ENCODE data around the gene TNNI2.

Gene TNNI2

DNA sequence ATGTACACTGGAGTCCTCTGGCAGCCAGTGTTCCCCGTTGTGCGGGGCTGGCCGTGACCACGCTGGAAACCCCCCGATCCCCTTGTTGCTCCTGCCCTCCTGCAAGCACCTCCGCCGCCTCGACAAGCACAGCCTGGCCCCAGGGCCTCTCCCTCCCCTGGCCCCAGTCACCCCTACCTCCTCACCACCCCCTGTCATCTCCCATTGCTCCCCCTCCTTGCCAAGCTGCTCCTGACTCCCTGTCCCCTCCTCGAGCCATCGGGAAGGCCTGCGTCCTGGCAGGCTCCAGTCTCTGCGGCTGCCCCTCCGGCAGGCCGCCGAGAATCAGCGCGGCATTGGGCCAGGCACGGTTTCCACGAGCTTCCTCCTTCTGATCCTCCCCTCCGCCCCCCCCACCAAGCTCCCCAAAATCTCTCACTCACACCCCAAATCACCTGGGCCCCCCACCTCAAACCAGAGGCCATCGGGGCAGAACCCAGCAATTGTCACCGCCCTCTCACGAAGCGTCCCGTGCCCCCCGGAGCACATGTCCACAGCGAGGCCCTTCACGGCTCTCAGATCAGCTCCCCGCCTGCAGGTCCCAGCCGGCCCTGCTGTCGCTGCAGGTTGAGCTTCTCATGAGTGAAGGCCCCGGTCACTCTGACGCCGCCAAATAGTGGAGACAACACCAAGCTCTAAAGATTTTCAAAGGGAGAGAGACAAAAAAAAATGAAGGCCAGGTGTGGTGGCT is 8.4 kb downstream of the TNNI2 start:
- DNase-seq = no peak

- no peak for DNase-seq
Measured at GRCh38 chr11:1847926-1848639, 9.3 kb downstream of the TNNI2 start.

DNA sequence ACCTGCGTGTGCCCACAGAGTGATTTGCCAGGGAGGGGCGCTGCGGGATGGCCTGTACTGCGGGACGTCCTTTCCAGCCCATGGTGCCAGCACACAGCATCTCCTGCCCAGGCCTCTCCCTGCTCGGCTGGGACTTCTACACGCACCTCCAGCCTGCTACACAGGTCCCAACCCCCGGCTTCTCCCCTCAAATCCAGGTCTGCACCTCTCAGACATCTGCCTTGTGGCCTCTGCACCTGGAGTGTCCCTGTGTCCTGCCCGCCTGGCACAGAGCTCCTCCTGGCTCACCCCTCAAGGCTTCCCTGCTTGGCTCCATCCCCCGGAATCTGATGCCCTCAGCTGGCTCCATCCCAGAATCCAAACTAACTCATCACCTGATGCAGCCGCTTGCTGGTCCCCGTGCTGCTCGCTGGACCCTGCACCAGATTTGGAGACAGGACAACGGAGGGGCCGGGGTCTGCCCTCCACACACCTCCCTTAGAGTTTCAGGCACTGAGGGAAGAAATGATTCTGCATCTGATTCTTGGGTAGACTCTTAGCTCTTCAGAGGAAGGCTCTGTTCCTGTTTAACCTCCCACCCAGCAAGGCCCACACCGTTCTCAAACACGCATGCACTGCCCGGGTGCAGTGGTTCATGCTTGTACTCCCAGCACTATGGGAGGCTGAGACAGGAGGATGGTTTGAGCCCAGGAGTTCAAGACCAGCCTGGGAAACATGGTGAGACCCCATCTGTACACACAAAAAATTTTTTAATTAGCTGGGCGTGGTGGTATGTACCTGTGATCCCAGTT is 10.1 kb downstream of the TNNI2 start:
- no peak for DNase-seq

- DNase-seq = no peak
Measured at GRCh38 chr11:1851468-1852180, 12.8 kb downstream of the TNNI2 start.

DNA sequence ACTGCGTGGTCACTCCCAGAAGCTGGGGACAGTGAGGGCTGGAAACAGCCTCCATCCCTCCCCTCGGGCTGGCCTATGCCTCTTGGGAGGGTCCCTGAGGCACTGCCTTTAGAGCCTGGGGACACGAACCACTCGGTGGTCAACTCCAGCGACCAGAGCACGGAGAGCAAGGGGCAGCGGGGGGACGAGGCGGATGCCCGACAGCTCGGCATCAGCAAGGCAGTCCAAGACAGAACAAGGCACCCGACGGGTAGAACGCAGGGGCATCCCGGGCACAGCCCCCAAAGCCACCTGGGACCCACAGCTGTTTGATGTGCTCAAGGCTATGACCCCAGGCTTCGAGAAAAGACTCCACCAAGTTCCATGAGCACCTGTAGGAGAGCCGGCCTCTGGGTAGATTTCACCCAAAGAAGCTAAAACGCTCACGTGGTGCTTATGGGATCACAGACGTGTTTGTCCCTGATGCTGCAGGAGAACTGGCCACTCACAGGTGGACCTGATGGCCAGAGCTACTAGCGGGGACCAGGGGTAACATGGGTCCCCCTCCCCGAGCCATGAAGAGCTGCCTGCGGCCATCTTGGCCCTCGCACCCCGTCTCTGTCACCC is 13.6 kb downstream of the TNNI2 start:
- no peak for DNase-seq

- DNase-seq = no peak
Measured at GRCh38 chr11:1852877-1853276, 14.1 kb downstream of the TNNI2 start, which contains the start of gene LSP1. LSP1 (plus strand) TSS chr11:1853084; CDS start chr11:1853145, 61 bp downstream.

DNA sequence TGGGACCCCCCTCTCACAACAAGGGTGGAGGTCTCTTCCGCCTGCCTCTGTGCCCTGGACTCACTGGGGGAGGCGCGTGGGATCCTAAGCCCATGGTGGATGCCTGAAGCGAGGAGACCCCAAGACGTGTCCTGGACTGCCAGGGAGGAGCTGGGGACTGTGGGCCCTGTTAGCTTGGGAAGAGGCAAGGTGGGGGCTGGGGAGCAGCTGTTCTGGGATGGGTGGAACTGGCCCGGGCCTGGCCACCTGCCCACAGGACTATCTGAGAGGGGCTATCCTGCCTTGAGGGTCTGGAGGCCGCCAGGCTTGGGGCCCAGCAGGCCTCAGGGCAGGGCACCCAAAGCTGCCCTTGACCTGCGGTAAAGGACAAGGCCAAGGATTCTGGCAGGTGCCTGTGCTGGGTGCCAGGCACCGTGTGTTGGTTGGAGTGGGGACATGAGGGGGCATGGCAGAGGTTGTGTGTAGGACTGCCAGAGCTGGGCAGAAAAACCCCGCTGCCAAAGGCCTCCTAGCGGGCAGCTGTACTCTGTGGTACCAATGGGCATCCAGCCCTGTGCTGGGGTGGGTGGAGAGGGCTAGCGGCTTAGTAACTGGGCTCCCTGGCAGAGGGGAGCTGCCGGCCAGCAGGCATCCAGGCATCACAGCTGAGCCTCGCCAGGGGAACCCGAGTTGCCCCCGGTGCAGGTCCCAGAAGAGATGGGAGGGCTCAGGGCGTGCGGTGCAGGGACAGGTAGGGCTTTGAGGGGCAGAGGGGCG is 14.8 kb downstream of the TNNI2 start:
- DNase-seq = no peak

DNA sequence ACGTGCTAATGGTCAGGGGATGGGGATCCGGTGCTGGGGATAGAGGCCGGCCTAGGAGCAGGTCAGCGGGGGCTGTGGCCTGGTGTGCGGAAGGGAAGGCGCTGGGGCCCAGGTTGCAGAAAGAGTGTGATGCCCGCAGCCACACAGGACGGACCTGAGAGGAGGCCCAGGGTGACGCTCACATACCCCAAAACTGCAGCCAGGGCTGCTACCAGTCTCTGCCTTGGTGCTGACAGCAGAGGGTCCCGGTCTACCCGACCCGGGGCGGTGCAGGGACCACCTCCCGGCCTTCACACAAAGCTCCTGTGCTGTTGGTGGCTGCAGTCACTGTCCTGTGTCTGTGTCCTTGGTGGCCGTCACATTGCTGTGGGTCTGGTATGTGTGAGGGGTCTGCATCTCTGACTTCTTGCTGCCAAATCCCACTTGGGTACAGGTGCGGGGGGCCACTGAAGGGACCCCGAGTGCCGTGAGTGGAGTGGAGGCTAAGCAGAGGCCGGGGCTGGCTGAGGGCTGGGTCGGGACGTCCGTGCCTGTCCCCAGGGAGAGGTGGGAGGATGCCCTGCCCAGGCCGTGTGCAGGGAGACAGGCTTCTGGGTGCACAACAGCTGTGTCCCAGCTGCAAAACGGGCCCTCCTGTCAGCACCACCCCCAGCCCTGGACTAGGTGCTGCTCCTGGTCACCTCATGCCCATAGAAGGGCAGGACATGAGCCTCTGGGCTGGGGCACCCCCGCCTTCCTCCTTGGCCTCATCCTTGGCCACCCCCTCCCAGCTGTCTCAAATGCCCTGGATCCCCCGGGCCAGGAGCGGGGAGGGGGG is 15.6 kb downstream of the TNNI2 start:
- no peak for DNase-seq

GRCh38 chr11:1854949-1855885 is 16.4 kb downstream of the TNNI2 start:
- no peak for DNase-seq

- DNase-seq = no peak
Measured at GRCh38 chr11:1855886-1856265, 17.1 kb downstream of the TNNI2 start.

DNA sequence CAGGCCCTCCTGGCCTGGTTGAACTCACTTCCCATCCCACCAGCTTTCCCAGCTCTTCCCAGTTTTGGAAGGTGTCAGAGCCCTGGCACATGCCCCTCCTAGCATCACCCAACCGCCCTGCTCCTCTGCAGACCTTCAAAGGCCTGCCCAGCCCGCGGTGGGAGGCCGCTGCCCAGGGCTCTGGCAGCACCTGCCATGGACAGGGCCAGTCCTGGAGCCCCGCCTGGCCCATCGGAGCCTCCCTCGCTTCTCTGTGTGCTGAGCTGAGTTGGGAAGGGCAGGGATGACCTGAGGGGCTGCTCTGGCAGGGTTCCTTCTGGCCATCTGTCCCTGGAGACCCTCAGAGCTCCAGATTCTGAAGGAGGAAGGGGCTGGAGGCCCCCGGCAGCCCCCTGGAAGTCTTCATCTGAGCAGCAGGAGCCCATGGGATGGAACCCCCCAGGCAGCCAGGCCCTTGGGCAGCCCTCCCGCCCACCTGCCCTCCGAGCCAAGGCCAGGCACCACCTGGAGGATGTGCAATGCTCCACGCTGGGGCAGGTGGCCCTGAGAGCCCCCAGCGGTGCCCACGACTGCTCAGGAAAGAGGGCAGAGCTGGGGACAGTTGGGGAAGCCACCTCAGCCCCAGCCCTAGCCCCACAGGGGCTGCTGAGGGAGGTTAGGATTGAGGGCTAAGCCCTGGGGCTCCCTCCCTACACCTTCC is 17.7 kb downstream of the TNNI2 start:
- DNase-seq = no peak

DNA sequence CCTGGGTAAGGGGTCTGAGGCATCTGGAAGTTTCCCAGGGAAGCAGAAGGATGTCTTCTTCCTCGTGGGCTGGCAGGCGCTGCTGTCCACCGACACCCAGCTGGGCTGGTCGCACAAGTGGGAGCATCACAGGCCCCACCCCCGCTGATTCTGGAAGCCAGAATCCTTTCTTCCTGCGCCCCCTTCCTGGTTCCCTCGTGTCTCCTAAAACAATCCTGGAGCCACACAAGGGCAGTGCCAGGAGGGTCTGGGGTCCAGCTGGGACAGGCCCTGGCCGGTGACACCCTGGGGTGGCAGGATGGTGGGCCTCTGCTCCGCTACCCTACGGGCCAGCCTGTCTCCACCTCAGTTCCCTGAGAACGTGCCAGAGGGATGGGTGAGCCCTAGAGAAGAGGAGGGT is 18.3 kb downstream of the TNNI2 start:
- DNase-seq = no peak

DNA sequence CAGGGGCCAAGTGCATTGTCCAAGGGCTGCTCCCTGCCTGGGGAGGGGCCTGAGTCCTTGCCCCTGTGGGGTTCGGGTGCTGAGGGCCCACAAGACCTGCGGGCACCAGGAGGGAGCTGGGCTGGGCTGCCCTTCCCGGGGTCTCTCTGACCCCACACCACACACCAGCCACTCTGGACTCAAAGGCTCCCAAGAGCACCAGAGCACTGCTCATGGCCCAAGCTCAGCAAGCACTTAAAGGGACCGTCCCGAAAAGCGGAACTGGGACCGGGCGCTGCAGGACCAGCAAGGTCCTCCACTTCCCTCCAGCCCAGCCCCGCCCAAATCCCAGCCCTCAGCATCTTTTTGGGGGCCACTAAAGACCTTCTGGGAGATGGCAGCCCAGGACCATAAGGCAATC is 19.4 kb downstream of the TNNI2 start:
- no peak for DNase-seq

DNA sequence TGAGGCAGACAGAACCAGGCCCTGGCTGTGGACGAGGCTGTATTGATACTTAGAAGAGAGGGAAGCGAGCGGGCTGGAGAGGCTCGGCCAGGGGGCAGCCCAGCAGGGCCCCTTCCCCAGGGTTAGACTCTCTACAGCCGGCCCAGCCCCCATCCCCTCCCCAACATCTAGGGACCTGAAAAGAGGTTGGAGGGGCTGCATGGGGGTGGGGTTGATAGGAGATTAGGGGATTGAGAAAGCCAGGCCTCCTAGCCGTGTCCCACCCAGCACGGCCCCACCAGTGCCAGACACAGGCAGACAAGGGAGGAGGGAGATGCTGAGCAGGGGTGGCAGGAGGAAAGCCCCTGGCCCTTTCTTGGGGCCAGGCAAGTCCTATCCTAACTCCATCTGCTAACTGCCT is 19.8 kb downstream of the TNNI2 start:
- no peak for DNase-seq

DNA sequence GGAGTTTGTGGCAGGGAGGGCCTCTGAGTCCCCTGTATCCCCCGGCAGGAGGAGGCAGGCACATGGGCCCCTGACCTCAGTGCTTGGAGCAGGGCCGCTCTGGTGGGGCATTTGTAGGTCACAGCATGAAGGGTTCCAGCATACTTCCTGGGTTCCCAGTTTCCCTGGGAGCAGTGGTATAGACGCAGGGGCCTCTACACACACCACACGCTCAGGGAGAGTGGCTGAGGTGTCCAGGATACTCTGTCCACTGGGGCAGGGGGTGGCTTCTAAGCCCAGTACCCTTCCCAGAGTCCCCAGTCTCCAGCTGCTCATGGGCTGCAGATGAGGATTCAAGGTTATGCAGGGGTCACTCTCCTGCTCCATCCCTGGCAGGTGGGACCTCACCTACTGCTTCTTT is 20.2 kb downstream of the TNNI2 start:
- no peak for DNase-seq

DNA sequence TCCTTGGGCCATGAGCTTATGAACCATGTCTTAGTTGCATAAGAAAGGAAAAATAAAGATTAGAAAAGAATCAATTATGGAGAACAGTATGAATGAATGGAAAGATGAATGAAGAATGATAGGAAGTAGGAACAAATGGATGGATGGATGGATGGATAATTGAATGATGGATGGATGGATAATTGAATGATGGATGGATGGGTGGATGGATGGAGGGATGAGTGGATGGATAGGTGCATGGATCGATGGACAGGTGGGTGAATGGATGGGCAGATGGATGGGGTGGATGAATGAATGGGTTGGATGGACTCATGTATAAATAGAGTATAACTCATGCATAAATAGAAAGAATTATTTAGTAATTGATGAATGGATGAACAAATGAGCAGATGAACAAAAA is 21.3 kb downstream of the TNNI2 start:
- DNase-seq = no peak

DNA sequence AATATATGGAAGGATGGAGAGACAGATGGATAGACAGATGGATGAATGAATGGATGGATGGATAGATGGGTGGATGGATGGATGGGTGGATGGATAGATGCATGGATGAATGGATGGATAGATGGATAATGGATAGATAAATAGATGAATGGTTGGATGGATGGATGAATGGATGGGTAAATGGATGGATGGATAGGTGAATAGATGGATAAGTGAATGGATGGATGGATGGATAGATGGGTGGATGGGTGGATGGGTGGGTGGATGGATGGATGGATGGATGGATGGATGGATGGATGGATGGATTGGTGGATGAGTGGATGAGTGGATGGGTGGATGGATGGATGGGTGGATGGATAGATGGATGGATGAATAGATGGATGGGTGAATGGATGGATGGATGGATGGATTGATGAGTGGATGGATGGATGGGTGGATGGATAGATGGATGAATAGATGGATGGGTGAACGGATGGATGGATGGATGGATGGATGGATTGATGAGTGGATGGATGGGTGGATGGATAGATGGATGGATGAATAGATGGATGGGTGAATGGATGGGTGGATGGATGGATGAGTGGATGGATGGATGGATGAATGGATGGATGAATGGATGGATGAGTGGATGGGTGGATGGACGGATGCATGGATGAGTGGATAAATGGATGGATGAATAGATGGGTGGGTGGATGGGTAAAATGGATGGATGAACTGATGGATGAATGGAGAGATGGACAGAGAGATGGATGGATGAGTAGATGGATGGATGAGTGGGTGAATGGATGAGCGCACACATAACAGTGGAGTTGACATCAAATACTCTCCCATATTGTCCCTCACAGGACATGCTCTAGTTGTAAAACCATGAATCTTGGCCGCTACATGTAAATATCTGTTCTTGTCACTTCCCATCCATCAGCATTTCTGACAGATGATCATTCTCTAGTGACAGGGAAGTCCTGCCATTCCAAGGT is 22.9 kb downstream of the TNNI2 start:
- DNase-seq = no peak
